ENCODE data around the gene CD63. TPM values are rescaled to one million over a fixed set of nuclear protein-coding genes. Genes with fewer than 3 reads are reported as not detected.

The CD63 gene
- total RNA-seq, 2 donors from 2014 or later: 211 to 237 TPM

- no peak for ATAC-seq (replicated peaks)
- H3K4me3 Mint-ChIP-seq: no peak overlapping the region
- peaks cover 12% of the 10 kb centered on the region for H3K36me3 Mint-ChIP-seq (ENCODE audit: low read depth)
- no peak overlapping the region for H3K27ac Mint-ChIP-seq
- peaks cover 26% of the 10 kb centered on the region for H3K4me1 Mint-ChIP-seq
- no peaks in the 10 kb centered on the region for H3K27me3 Mint-ChIP-seq
- no peaks in the 10 kb centered on the region for H3K9me3 Mint-ChIP-seq
Observed at GRCh38 chr12:55733021-55733555, 4.3 kb upstream of the CD63 start.

GRCh38 chr12:55732288-55732687, 3.5 kb upstream of the CD63 start:
- ATAC-seq (replicated peaks): no peak

GRCh38 chr12:55729819-55730818, 1.3 kb upstream of the CD63 start:
- peak overlapping the region; percentile 94 for H3K4me3 Mint-ChIP-seq
- peaks cover 40% of the 10 kb centered on the region for H3K36me3 Mint-ChIP-seq (ENCODE audit: low read depth)
- H3K9me3 Mint-ChIP-seq: no peaks in the 10 kb centered on the region
- no peaks in the 10 kb centered on the region for H3K27me3 Mint-ChIP-seq
- peak; percentile 55 for ATAC-seq (replicated peaks)
- peak overlapping the region; percentile 88 for H3K27ac Mint-ChIP-seq
- peaks cover 24% of the 10 kb centered on the region for H3K4me1 Mint-ChIP-seq

More at GRCh38 chr12:55732288-55732687, 3.5 kb upstream of the CD63 start:
- H3K36me3 Mint-ChIP-seq (ENCODE audit: low read depth): peaks cover 18% of the 10 kb centered on the region
- H3K9me3 Mint-ChIP-seq: no peaks in the 10 kb centered on the region
- H3K4me3 Mint-ChIP-seq: no peak overlapping the region
- peaks cover 23% of the 10 kb centered on the region for H3K4me1 Mint-ChIP-seq
- no peak overlapping the region for H3K27ac Mint-ChIP-seq
- no peaks in the 10 kb centered on the region for H3K27me3 Mint-ChIP-seq

- H3K4me3 Mint-ChIP-seq: peak overlapping the region; percentile 94
- H3K9me3 Mint-ChIP-seq: no peaks in the 10 kb centered on the region
- peaks cover 56% of the 10 kb centered on the region for H3K36me3 Mint-ChIP-seq (ENCODE audit: low read depth)
- ATAC-seq (replicated peaks): peak; percentile 14
- no peaks in the 10 kb centered on the region for H3K27me3 Mint-ChIP-seq
- H3K4me1 Mint-ChIP-seq: peaks cover 29% of the 10 kb centered on the region
- peak overlapping the region; percentile 85 for H3K27ac Mint-ChIP-seq
Observed at GRCh38 chr12:55728186-55728938, 447 bp downstream of the CD63 start.

- no peak for ATAC-seq (replicated peaks)
- no peaks in the 10 kb centered on the region for H3K9me3 Mint-ChIP-seq
- H3K36me3 Mint-ChIP-seq (ENCODE audit: low read depth): peaks cover 58% of the 10 kb centered on the region
- peaks cover 29% of the 10 kb centered on the region for H3K4me1 Mint-ChIP-seq
- peak overlapping the region; percentile 85 for H3K27ac Mint-ChIP-seq
- H3K4me3 Mint-ChIP-seq: peak overlapping the region; percentile 94
- H3K27me3 Mint-ChIP-seq: no peaks in the 10 kb centered on the region
Observed at GRCh38 chr12:55727643-55728185, 1.1 kb downstream of the CD63 start.

- Mint-ChIP-seq H3K4me1 (peaks cover 29% of the 10 kb centered on the region), H3K27ac (peak overlapping the region; percentile 85), H3K9me3 (no peaks in the 10 kb centered on the region), H3K4me3 (peak overlapping the region; percentile 94), H3K27me3 (no peaks in the 10 kb centered on the region), H3K36me3 (ENCODE audit: low read depth) (peaks cover 58% of the 10 kb centered on the region)
- no peak for ATAC-seq (replicated peaks)
Observed at GRCh38 chr12:55726971-55727370, 1.8 kb downstream of the CD63 start.

GRCh38 chr12:55725556-55725955, 3.3 kb downstream of the CD63 start:
- H3K27me3 Mint-ChIP-seq: no peaks in the 10 kb centered on the region
- peak overlapping the region; percentile 94 for H3K4me3 Mint-ChIP-seq
- no peaks in the 10 kb centered on the region for H3K9me3 Mint-ChIP-seq
- H3K4me1 Mint-ChIP-seq: peaks cover 27% of the 10 kb centered on the region
- ATAC-seq (replicated peaks): no peak
- H3K27ac Mint-ChIP-seq: peak overlapping the region; percentile 51
- peaks cover 58% of the 10 kb centered on the region for H3K36me3 Mint-ChIP-seq (ENCODE audit: low read depth)

- H3K27me3 Mint-ChIP-seq: no peaks in the 10 kb centered on the region
- no peak for ATAC-seq (replicated peaks)
- no peak overlapping the region for H3K4me3 Mint-ChIP-seq
- H3K9me3 Mint-ChIP-seq: no peaks in the 10 kb centered on the region
- peaks cover 53% of the 10 kb centered on the region for H3K36me3 Mint-ChIP-seq (ENCODE audit: low read depth)
- no peak overlapping the region for H3K27ac Mint-ChIP-seq
- H3K4me1 Mint-ChIP-seq: peaks cover 20% of the 10 kb centered on the region
Observed at GRCh38 chr12:55724940-55725309, 3.9 kb downstream of the CD63 start.

- no peak for ATAC-seq (replicated peaks)
- no peak overlapping the region for H3K27ac Mint-ChIP-seq
- H3K27me3 Mint-ChIP-seq: no peaks in the 10 kb centered on the region
- no peaks in the 10 kb centered on the region for H3K9me3 Mint-ChIP-seq
- peaks cover 19% of the 10 kb centered on the region for H3K4me1 Mint-ChIP-seq
- peaks cover 47% of the 10 kb centered on the region for H3K36me3 Mint-ChIP-seq (ENCODE audit: low read depth)
- no peak overlapping the region for H3K4me3 Mint-ChIP-seq
Observed at GRCh38 chr12:55724226-55724939, 4.4 kb downstream of the CD63 start.

GRCh38 chr12:55723516-55724225, 5.1 kb downstream of the CD63 start:
- no peaks in the 10 kb centered on the region for H3K9me3 Mint-ChIP-seq
- peaks cover 20% of the 10 kb centered on the region for H3K4me1 Mint-ChIP-seq
- peaks cover 46% of the 10 kb centered on the region for H3K36me3 Mint-ChIP-seq (ENCODE audit: low read depth)
- no peak overlapping the region for H3K27ac Mint-ChIP-seq
- H3K4me3 Mint-ChIP-seq: no peak overlapping the region
- ATAC-seq (replicated peaks): no peak
- H3K27me3 Mint-ChIP-seq: no peaks in the 10 kb centered on the region

GRCh38 chr12:55722948-55723347, 5.9 kb downstream of the CD63 start:
- peaks cover 27% of the 10 kb centered on the region for H3K4me1 Mint-ChIP-seq
- ATAC-seq (replicated peaks): no peak
- H3K4me3 Mint-ChIP-seq: no peak overlapping the region
- H3K27me3 Mint-ChIP-seq: no peaks in the 10 kb centered on the region
- no peaks in the 10 kb centered on the region for H3K9me3 Mint-ChIP-seq
- H3K27ac Mint-ChIP-seq: no peak overlapping the region
- H3K36me3 Mint-ChIP-seq (ENCODE audit: low read depth): peaks cover 46% of the 10 kb centered on the region

- Mint-ChIP-seq H3K36me3 (ENCODE audit: low read depth) (peaks cover 34% of the 10 kb centered on the region), H3K4me3 (no peak overlapping the region), H3K4me1 (peaks cover 25% of the 10 kb centered on the region), H3K27ac (no peak overlapping the region), H3K9me3 (no peaks in the 10 kb centered on the region), H3K27me3 (no peaks in the 10 kb centered on the region)
- ATAC-seq (replicated peaks): no peak
Observed at GRCh38 chr12:55721601-55722213, 7.1 kb downstream of the CD63 start.

- no peak for ATAC-seq (replicated peaks)
- peaks cover 23% of the 10 kb centered on the region for H3K4me1 Mint-ChIP-seq
- H3K9me3 Mint-ChIP-seq: no peaks in the 10 kb centered on the region
- peaks cover 33% of the 10 kb centered on the region for H3K36me3 Mint-ChIP-seq (ENCODE audit: low read depth)
- no peak overlapping the region for H3K4me3 Mint-ChIP-seq
- H3K27ac Mint-ChIP-seq: no peak overlapping the region
- no peaks in the 10 kb centered on the region for H3K27me3 Mint-ChIP-seq
Observed at GRCh38 chr12:55720894-55721444, 7.8 kb downstream of the CD63 start.
